Ectodermal cell (in vitro differentiated cells): ENCODE data around the gene APELA. TPM values are rescaled to one million over a fixed set of nuclear protein-coding genes. Genes with fewer than 3 reads are reported as not detected.

ENCODE experiments used
- H3K27ac ChIP-seq: 2 replicates; pipeline ENCODE4 v1.7.0; 2013; ENCODE audit warnings: mild to moderate bottlenecking, low read depth, low read length; ENCODE audit not compliant: insufficient read depth, poor library complexity, severe bottlenecking
- H3K27me3 ChIP-seq: 2 replicates; pipeline ENCODE4 v1.7.0; 2013; ENCODE audit warnings: mild to moderate bottlenecking, low read length; ENCODE audit not compliant: insufficient read depth, control insufficient read depth, poor library complexity, severe bottlenecking
- H3K36me3 ChIP-seq: one replicate; pipeline ENCODE4 v1.7.0; 2013; ENCODE audit warnings: low read length; ENCODE audit not compliant: control insufficient read depth, insufficient read depth
- H3K4me1 ChIP-seq: one replicate; pipeline ENCODE4 v1.7.0; 2013; ENCODE audit warnings: low read length; ENCODE audit not compliant: control insufficient read depth, insufficient read depth
- H3K4me3 ChIP-seq: 2 replicates; pipeline ENCODE4 v1.7.0; 2013; ENCODE audit warnings: low read depth, low read length, control low read depth; ENCODE audit not compliant: insufficient read depth
- H3K9me3 ChIP-seq: 2 replicates; pipeline ENCODE4 v1.7.0; 2013; ENCODE audit warnings: mild to moderate bottlenecking, low read length, moderate library complexity; ENCODE audit not compliant: control insufficient read depth
- WGBS, 2 experiments: methylation state at CpG; one replicate each; pipeline ENCODE4 v1.1.7; 2013; ENCODE audit warnings: missing lambda C conversion rate in 2 of 2; 5-methylcytosine and 5-hydroxymethylcytosine counted together
- polyA plus RNA-seq, 4 experiments: library from polyadenylated mRNA; stranded (reverse); fragments of 50-300 nt; gene quantifications; one replicate each; pipeline ENCODE4 v1.2.3, GENCODE V29; 2013

APELA gene
- polyA plus RNA-seq (2013, experiment 1 of 4) = 13.7 TPM
- 9.8 TPM for polyA plus RNA-seq (2013, experiment 2 of 4)
- polyA plus RNA-seq (2013, experiment 3 of 4) = 9.0 TPM
- polyA plus RNA-seq (2013, experiment 4 of 4) = 7.5 TPM

DNA sequence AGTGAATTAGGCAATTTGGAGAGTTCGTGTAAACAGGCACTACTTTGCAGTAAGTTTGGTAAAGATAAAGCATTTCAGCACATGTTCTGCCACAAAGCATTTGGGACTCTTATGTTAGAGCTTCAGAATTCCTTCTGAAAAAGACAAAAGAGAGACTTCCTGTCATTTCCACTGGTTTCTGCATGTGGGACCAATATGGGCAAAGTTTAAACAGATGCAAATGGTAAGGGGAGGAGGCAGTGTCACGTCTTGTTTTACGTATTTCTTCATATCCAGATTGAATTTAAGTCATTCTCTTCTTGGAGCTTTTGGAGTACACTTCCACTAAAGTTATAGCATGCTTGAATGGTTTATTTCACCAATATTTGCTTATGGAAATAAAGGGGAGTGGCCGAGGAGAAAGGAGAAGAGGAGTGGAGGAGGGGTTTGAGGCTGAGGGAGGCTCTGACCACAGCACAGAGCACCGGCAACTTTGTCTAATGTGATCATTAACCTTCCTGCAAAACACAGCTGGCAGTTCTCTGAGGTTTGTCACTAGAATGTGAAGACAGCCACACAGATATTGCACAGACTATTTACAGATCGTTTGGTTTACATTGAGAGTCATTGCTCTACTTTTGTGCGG is at the start of gene APELA:
APELA (plus strand) TSS at position 479 of the 625 bp plus-strand sequence. CDS start 154 bp downstream, outside the sequence.
- Histone ChIP-seq H3K27ac (peak within 1 kb of the TSS; percentile 19), H3K36me3 (no peaks in the 10 kb centered on the region), H3K4me3 (peak within 1 kb of the TSS; percentile 34), H3K9me3 (no peaks in the 10 kb centered on the region), H3K27me3 (no peaks in the 10 kb centered on the region), H3K4me1 (peaks cover 13% of the 10 kb centered on the region)
- WGBS, 2 experiments = 7 to 9% methylated on average over 6 to 7 of the region's 7 CpGs

DNA sequence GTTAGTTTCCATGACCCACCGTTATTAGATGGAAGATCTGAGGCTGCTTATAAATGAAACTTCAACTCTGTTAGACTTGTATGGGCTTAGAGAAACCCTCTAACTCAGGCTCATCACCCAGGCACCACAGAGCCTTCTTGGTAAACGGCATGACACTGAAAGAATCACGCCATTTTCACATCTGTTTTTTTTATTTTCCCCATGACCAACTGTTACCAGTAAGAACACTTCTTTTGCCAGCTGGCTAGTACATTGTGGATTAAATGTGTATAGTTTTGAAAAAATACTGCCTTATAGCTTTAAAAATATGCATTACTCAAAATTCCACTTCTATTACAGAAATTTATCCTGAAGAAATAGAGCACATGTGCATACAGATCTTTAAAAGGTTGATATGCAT is 48.0 kb upstream of the APELA start:
- Histone ChIP-seq H3K36me3 (no peaks in the 10 kb centered on the region), H3K4me1 (no peaks in the 10 kb centered on the region), H3K9me3 (no peaks in the 10 kb centered on the region), H3K27me3 (no peaks in the 10 kb centered on the region), H3K27ac (no peak overlapping the region), H3K4me3 (no peak overlapping the region)
- WGBS, 2 experiments = 88 to 94% methylated on average over 3 of the region's 3 CpGs

DNA sequence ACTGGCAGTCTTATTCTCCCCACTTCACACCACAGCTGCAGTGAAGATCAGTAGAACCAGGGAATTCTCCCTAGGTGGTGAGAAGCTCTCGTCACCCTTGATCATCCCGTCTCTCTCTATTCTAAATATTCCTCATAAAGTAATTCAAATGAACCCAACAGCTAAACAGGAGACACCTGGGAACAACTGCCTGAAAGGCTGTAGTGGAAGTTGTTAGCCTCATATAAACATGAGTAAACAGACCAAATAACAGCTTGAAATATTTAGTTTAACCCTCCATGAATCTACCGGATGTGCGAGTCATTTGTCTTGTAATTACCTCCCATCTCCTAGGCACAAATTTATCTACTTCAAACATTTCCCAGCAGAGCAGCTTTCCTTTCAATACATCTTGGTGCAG is 30.4 kb upstream of the APELA start:
- no peaks in the 10 kb centered on the region for H3K9me3 ChIP-seq
- no peaks in the 10 kb centered on the region for H3K27me3 ChIP-seq
- H3K4me1 ChIP-seq = no peaks in the 10 kb centered on the region
- 86 to 88% methylated on average over 4 of the region's 4 CpGs for WGBS, 2 experiments
- no peaks in the 10 kb centered on the region for H3K36me3 ChIP-seq
- no peak overlapping the region for H3K27ac ChIP-seq
- no peak overlapping the region for H3K4me3 ChIP-seq

DNA sequence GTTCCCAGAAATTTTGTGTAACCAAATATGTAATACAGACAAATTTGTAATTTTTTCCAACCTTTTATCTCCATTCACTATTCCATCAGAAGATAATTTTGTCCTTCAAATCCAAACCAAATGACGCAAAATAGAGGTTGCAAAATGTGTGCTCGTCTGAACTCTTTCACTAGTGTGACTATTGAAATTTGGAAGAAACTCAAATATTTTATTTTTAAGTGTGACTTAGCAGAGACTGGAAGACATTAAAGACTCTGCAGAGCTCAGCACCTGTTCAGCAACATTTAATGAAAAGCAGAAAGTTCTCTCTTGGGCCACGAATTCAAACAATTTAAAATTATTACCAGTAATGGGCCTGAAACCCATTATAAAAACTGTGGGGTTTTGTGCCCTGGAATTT is 30.0 kb upstream of the APELA start:
- no peak overlapping the region for H3K27ac ChIP-seq
- no peaks in the 10 kb centered on the region for H3K9me3 ChIP-seq
- 91 to 100% methylated on average over 1 to 3 of the region's 3 CpGs for WGBS, 2 experiments
- H3K4me3 ChIP-seq = no peak overlapping the region
- H3K27me3 ChIP-seq = no peaks in the 10 kb centered on the region
- H3K4me1 ChIP-seq = no peaks in the 10 kb centered on the region
- H3K36me3 ChIP-seq = no peaks in the 10 kb centered on the region

GRCh38 chr4:164847967-164848649 is 28.9 kb upstream of the APELA start:
- no peak overlapping the region for H3K27ac ChIP-seq
- H3K4me1 ChIP-seq = no peaks in the 10 kb centered on the region
- no peaks in the 10 kb centered on the region for H3K9me3 ChIP-seq
- no peaks in the 10 kb centered on the region for H3K36me3 ChIP-seq
- H3K27me3 ChIP-seq = no peaks in the 10 kb centered on the region
- WGBS, 2 experiments = 76 to 86% methylated on average over 2 of the region's 2 CpGs
- H3K4me3 ChIP-seq = no peak overlapping the region

DNA sequence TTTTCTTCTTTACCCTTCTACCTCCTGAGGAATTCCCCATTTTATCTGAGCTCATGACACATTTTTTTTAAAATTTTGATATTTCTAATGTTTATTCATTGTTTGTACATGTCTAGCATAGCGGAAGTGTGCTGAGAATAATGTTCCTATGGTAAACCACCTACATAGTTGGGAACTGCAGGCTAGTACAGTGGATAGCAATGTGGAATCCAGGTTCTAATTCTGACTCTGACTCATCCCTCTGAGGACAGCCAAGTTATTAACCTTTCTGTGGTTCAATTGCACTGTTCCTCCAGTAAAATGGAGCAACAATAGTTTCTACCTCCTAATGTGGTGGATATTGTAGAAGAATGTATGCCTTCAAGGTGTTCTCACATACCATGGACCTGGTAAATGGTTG is 20.6 kb upstream of the APELA start:
- 94 to 100% methylated on average over 1 of the region's 1 CpG for WGBS, 2 experiments
- no peaks in the 10 kb centered on the region for H3K9me3 ChIP-seq

GRCh38 chr4:164866817-164867490 is 10.0 kb upstream of the APELA start:
- 0 to 9% methylated on average over 2 to 3 of the region's 3 CpGs for WGBS, 2 experiments
- no peak overlapping the region for H3K4me3 ChIP-seq
- H3K27me3 ChIP-seq = no peaks in the 10 kb centered on the region
- no peaks in the 10 kb centered on the region for H3K9me3 ChIP-seq
- H3K36me3 ChIP-seq = no peaks in the 10 kb centered on the region
- H3K4me1 ChIP-seq = peaks cover 6% of the 10 kb centered on the region
- H3K27ac ChIP-seq = no peak overlapping the region

More for the DNA sequence above, 20.6 kb upstream of the APELA start:
- no peaks in the 10 kb centered on the region for H3K36me3 ChIP-seq
- H3K4me3 ChIP-seq = no peak overlapping the region
- H3K27me3 ChIP-seq = no peaks in the 10 kb centered on the region
- no peak overlapping the region for H3K27ac ChIP-seq
- no peaks in the 10 kb centered on the region for H3K4me1 ChIP-seq

DNA sequence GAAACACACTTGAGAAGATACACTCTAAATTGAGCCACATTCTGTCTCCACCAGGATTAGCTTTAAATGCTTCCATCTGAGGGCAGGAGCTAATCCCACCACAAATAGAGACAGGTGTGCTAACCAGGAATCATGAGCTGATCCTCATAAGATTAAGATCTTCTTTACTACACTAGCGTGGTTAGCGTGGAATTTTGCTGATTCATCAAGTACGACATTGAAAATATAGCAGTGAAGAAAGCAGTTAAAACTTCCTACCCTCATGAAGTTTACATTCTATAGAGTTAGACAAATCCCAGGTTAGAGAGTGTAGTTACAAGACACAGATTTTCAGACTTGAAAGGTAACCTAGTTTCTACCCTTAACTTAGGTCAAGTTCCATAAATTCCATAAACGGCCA is 5.3 kb upstream of the APELA start:
- H3K36me3 ChIP-seq = no peaks in the 10 kb centered on the region
- peaks cover 8% of the 10 kb centered on the region for H3K4me1 ChIP-seq
- no peaks in the 10 kb centered on the region for H3K27me3 ChIP-seq
- H3K4me3 ChIP-seq = no peak overlapping the region
- WGBS, 2 experiments = 79 to 86% methylated on average over 4 of the region's 4 CpGs
- H3K27ac ChIP-seq = no peak overlapping the region
- H3K9me3 ChIP-seq = no peaks in the 10 kb centered on the region

- WGBS, 2 experiments = 92 to 94% methylated on average over 3 of the region's 3 CpGs
- H3K9me3 ChIP-seq = no peaks in the 10 kb centered on the region
- no peak overlapping the region for H3K27ac ChIP-seq
- peaks cover 5% of the 10 kb centered on the region for H3K4me1 ChIP-seq
- H3K36me3 ChIP-seq = no peaks in the 10 kb centered on the region
- H3K27me3 ChIP-seq = no peaks in the 10 kb centered on the region
- no peak overlapping the region for H3K4me3 ChIP-seq
Measured at GRCh38 chr4:164872481-164872880, 4.5 kb upstream of the APELA start.

DNA sequence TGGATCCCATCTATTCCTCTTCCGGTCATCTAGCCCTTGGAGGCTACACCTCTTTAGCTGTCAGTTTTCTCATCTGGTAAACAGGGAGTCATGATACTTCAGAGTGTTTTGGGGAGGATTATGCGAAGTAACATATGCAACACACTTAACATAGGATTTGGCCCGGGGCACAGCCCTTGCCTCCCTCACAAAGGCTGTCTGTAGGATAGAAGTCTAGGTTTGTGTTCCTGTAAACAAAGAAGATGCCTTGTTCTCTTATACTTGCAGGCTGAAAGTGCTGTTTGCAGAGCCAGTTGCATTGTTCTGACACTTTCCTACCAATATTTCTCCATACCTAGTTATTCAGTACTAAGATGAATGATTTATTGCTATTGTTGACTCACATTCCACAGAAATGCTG is 2.2 kb upstream of the APELA start:
- no peaks in the 10 kb centered on the region for H3K27me3 ChIP-seq
- H3K4me3 ChIP-seq = no peak overlapping the region
- WGBS, 2 experiments = 73 to 84% methylated on average over 2 to 3 of the region's 3 CpGs
- H3K9me3 ChIP-seq = no peaks in the 10 kb centered on the region
- no peak overlapping the region for H3K27ac ChIP-seq
- peaks cover 9% of the 10 kb centered on the region for H3K4me1 ChIP-seq
- H3K36me3 ChIP-seq = no peaks in the 10 kb centered on the region
